GM18519 (cell line): ENCODE measurements around the gene TNS1.

Experiments
- ATAC-seq: cut with Tn5 transposase; IDR thresholded peaks from one replicate; pipeline ENCODE4 v1.9.1; 2021; ENCODE audit warnings: mild to moderate bottlenecking, moderate library complexity; ENCODE audit not compliant: unreplicated experiment, low FRiP score

The TNS1 gene

DNA sequence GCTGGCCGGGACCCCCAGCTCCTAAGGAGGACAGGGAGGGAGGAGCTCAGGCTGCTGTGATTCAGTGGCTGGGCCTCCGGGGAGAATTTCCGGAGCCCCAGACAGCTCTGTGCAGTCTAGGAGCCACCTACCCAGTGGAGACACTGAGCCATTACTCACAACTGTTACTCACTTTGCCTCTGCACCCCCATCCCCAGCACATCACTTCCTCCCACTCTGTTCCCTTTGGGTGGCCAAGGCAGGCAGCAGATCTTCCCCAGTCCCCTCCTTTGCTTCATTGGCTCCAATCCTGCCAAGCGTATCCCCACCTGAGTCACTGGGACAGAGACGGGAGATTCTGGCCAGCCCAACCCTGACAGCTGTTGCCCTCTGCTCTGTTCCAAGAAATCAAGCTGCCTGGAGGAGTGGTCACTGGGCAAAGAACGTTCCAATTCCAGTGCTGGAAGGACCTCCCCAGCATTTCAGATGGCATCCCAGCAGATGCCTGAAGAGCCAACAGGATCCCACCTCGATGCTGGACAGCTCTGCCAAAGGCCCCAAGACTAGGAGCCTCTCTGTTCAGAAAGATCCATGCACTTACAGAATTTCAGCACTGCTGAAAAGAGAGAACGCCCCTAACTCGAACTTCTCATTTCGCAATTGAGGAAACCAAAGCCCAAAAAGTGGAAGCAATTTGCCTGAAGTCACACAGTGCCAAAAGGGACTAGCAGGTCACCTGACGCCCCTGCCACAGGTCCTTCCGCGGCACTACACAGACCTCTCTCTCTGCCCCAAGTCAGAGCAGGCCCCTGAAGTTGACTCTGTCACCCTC is 68.3 kb downstream of the TNS1 start:
- ATAC-seq = no peak

GRCh38 chr2:217933617-217933993 is 69.2 kb downstream of the TNS1 start:
- no peak for ATAC-seq

DNA sequence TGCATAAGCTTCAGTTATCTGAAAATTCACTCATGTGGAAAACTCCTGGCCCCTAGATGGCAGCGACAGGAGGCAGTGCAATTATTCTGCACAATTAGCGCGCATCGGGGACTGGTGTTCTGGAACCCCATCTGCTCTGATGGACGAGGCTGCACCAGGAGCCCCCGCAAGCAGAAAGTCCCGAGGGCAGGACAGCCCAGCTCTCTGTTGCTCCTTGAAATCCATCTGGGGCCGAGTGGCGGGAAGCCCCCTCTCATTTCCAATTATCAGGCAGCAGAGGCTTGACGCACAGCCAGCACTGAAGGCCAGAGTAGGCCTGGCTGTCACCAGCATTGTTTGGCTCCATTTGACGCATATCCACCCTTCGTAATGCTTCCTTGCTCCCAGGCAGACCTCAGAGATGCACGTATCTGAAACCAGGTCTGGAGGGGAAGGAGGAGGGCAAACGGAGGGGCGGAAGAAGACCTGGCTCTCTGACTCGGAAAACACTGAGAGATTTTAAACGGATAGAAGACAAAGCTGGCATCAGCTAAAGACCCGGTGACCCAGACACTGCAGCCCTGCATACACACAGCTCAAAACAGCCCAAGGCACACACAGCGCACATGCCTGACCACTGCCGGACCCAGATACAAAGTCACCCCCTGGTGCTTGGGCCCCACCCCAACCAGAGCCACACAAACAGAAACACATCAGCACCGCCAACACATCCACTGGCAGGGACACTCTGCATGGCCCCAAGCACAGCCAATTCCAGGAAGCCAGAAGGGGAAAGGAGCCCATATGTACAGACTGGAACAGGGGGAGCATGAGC is 69.8 kb downstream of the TNS1 start:
- ATAC-seq = no peak

- ATAC-seq = no peak
Measured at GRCh38 chr2:217931846-217932560, 70.8 kb downstream of the TNS1 start.

DNA sequence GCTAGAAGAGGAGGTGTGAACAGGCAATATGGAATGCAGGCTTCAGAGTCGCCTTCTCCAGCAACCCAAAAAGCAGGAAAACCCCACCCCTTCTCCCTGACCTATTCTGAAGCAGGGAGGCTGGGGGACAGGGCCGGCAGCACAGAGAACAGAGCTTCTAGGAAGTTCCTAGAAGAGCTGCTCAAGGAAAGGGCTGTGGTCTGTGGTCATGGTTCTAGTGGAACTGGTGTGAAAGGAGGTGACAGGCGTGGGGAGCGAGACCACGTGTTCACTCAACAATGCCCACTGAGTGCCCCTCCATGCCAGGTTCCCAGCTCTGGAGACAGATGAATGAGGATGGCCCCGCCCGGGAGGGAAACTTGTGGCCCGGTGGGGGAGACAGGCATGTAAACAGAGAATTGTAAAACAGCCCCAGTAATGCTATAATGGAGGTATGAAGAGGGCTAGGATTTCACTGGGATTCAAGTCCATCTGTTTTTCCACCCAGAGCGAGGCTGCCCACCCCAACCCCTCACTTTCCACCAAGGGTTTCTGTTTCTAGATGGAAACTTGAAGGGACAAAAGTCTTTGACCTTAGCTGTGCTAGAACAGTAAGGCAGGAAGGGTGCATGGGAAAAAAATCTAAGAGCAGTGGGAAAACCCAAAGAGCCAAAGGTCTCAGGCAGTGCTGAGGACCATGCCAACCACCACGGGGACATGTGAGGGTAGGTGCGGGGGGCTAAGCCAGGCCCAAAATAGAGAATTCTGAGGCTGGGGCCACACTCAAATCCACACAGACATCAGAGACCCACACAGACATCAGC is 71.8 kb downstream of the TNS1 start:
- no peak for ATAC-seq

DNA sequence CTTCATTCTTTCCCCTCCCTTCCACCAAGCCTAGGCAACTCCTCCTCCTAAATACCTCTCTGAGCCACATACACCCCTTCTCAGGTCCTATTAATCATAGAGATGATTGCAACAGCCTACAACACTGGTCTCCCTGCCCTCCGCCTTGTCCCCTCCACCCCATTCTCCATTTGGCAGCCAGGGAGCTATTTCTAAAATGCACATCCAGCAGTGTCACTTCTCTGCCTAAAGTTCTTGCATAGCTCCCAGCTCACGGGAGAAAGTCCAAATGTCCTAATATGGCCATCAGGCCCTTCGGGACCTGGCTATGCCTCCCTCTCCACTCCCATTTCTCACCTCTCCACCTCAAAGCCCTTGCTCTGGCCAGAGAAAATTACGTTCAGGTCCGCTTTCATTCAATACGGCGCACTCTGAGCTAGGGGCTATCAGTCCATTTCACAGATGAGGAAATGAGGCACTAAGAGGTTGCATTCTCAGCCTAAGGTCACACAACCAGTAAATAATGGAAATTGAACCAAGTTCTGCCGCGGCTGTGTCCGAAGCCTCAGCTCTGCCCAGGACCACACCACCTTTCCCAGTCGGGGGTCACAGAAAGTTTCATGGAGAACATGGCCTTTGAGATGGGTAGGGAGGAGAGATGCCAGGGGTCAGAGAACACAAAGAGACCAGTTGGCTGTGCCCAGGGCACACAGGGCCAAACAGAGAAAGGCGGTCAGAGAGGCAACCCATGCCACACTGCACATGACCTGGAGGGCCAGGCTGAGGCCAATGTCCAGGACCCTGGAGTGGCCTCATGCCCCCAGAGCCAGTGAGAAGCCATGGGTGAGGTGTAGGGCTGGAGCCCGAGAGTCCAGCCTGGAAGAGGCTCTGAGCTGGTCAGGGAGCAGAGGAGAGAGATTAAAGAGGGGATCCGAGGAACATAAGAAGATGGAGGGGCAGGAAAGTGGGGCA is 72.8 kb downstream of the TNS1 start:
- no peak for ATAC-seq

DNA sequence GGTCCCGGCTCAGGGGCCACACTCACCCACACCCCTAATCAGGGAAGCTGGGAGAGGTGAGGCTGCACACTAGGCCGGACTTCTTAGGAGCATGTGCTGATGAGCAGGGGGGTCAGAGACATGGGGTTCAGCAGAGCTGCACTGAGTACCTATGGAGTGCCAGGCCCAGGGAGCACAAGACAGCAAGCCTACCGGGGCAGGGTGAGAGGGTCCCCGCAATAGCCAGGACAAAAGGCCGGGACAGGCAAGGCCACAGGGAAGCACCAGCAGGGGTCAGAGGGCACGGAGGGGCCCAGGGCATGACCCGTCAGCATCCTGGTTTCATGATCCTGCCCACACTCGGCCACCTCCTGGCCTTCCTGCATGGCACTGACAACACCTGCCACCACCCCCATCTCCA is 73.5 kb downstream of the TNS1 start:
- no peak for ATAC-seq

DNA sequence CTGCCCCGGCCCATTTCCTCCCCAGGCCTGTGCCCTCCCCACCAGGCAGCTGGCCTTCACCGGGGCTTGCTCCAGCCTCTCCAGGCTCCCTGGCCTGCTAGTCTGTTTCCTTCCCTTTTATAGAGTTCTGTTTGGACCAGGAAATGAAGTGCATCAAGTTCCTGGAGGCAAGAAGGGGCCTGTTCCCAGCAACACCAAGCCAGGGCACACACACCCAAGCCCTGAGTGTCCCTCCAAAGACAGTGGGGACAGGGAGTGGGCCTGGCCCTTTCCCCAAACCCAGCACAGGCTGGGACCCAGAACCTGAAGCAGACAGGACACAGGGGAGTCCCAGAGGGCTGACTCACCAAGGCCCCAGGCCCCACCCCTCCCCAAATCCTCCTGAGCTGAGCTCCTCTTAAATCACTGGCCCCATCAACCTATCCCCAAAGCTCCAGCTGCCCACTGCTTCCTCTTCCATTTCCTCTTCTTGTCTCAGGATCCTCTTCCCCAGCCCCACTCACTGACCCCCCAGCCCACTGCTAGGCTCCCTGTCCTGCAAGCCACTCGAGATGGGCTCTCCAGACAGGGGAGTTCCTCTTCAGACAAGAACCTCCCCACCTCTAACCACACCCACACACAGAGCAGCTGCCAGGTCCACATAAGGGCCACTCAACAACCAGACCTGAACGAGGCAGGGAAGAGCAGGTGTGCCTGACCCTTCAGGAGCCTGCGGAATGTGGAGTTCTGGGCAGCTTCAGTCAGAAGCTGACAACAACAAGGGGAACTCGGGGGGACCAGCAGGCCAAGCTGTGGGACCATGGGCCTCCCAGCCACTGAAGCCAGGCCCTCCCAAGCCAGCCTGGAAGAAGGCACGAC is 74.2 kb downstream of the TNS1 start:
- no peak for ATAC-seq

- no peak for ATAC-seq
Measured at GRCh38 chr2:217927601-217928323, 75.0 kb downstream of the TNS1 start.

- ATAC-seq = no peak
Measured at GRCh38 chr2:217926801-217927200, 76.0 kb downstream of the TNS1 start.

GRCh38 chr2:217924346-217924901 is 78.4 kb downstream of the TNS1 start:
- no peak for ATAC-seq

DNA sequence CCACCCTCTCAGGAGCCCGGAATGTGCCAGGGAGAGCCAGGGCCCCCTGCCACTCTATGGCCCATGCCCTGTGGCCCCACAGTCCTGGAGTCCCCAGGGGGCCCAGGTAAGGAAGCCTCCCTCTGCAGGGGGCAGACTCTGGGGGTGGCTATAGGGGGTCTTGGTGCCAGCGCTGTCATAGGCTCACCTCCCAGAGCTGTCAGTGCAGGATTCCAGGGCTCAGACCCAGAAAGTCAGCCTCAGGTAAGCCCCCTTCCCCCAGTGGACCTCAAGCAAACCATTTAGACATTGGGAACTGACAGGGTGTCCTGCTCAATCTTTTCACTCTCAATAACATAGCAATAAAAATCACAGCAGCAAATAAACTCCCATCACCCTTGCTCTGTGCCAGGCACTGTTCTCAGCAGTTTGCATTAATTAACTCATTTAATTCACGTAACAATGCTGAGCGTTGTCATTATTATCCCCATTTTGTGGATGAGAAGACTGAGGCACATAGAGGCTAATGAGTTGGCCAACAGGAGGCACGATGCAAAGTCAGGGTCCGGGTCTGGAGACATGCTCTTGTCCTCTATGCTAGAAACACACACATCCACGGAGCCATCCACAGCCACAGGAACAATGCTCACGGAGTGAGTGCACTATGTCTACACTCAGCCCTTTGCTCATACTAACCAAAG is 79.6 kb downstream of the TNS1 start:
- ATAC-seq = no peak

- no peak for ATAC-seq
Measured at GRCh38 chr2:217922101-217923006, 80.4 kb downstream of the TNS1 start.

- ATAC-seq = no peak
Measured at GRCh38 chr2:217920879-217921603, 81.8 kb downstream of the TNS1 start.

DNA sequence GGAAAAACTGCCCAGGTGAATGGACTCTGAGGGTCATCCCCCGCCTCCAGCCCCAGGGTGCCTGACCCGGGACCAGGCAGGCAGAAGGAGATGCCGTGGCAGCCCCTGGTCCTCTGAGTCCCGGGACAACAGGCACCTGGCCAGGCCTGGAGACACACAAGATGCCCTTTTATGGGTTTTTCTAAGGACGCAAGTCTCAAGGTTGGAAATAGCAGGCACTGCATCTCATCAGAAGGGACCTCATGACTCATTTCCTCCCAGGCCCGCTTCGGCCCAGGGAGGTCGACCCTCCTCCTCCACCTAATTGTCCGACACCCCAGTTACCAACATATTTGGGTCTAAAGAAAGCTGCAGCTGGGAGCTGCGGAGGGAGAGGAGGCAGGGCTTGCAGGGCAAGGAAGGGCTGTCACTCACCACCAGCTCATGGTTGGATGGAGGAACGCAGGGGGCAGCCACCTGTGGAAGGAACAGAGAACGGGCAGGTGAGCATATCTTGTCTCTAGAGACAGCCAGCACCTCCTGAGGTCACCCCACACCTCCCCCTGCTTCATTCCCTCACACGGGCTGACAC is 82.9 kb downstream of the TNS1 start:
- no peak for ATAC-seq
